NCI-H345 (cell line): ENCODE measurements around the gene SLC13A2.
"Not testable (repeated sequence)": the region's sequence is repeated elsewhere in the genome, so short reads cannot be mapped to it uniquely, and the experiment has no call there.

Source experiments
- DNase-seq: peaks from one replicate; lab custom pipeline; 2025; lab: John Stamatoyannopoulos, UW

The SLC13A2 gene

GRCh38 chr17:28473542-28473941, at the start of gene SLC13A2:
TSS of gene SLC13A2 (plus strand) at chr17:28473644. CDS start at chr17:28473713, 69 bp downstream.
- DNase-seq: no peak

- DNase-seq: no peak
Measured at GRCh38 chr17:28425206-28425605, 48.2 kb upstream of the SLC13A2 start.

- DNase-seq: no peak
Measured at GRCh38 chr17:28426081-28426519, 47.3 kb upstream of the SLC13A2 start.

GRCh38 chr17:28427371-28427770, 46.1 kb upstream of the SLC13A2 start:
- DNase-seq: peak; percentile 12

GRCh38 chr17:28427982-28428381, 45.5 kb upstream of the SLC13A2 start:
- DNase-seq: not testable (repeated sequence)

- DNase-seq: no peak
Measured at GRCh38 chr17:28433721-28434120, 39.7 kb upstream of the SLC13A2 start.

GRCh38 chr17:28434326-28434725, 39.1 kb upstream of the SLC13A2 start:
- DNase-seq: not testable (repeated sequence)

- no peak for DNase-seq
Measured at GRCh38 chr17:28443901-28444638, 29.4 kb upstream of the SLC13A2 start.

- DNase-seq: no peak
Measured at GRCh38 chr17:28446716-28447395, 26.6 kb upstream of the SLC13A2 start.

- no peak for DNase-seq
Measured at GRCh38 chr17:28447396-28447760, 26.1 kb upstream of the SLC13A2 start.

- no peak for DNase-seq
Measured at GRCh38 chr17:28449859-28450258, 23.6 kb upstream of the SLC13A2 start.

GRCh38 chr17:28457890-28458289, 15.6 kb upstream of the SLC13A2 start:
- DNase-seq: no peak

- DNase-seq: not testable (repeated sequence)
Measured at GRCh38 chr17:28458881-28459280, 14.6 kb upstream of the SLC13A2 start.

- no peak for DNase-seq
Measured at GRCh38 chr17:28460901-28461300, 12.5 kb upstream of the SLC13A2 start.

GRCh38 chr17:28466001-28466400, 7.4 kb upstream of the SLC13A2 start:
- no peak for DNase-seq

- DNase-seq: no peak
Measured at GRCh38 chr17:28466521-28467048, 6.9 kb upstream of the SLC13A2 start.

GRCh38 chr17:28467456-28468025, 5.9 kb upstream of the SLC13A2 start:
- no peak for DNase-seq

- not testable (repeated sequence) for DNase-seq
Measured at GRCh38 chr17:28468033-28468735, 5.3 kb upstream of the SLC13A2 start.

- no peak for DNase-seq
Measured at GRCh38 chr17:28468781-28469180, 4.7 kb upstream of the SLC13A2 start.

- no peak for DNase-seq
Measured at GRCh38 chr17:28469376-28469775, 4.1 kb upstream of the SLC13A2 start.

GRCh38 chr17:28470266-28470913, 3.1 kb upstream of the SLC13A2 start:
- DNase-seq: no peak

- no peak for DNase-seq
Measured at GRCh38 chr17:28470914-28471366, 2.5 kb upstream of the SLC13A2 start.
